Heart left ventricle (tissue), 13 donors: ENCODE data around the gene DPEP1.

Source experiments
- POLR2A ChIP-seq, 2 donors: fragments of 450-650 bp; IDR thresholded peaks; one replicate each; pipeline ENCODE4 v1.6.1; 2017; ENCODE audit warnings: antibody characterized with exemption in 2 of 2, mild to moderate bottlenecking in 2 of 2, moderate library complexity in 2 of 2
- TF ChIP-seq, protein P1 (sequence below), 12 donors: fragments of 200-600 bp; sonication (generic) in 4 of 12; IDR thresholded peaks; one replicate each; pipeline versions ENCODE4 v1.5.0 to v1.8.0; 2018 to 2022; ENCODE audit warnings: antibody characterized with exemption in 12 of 12, mild to moderate bottlenecking in 5 of 12
- donor health status: ischemic (EF 13 %, LVEDD 7.1; RV severe dilation, severe dysfunction).
- donor health status: DM: no; HTN: yes; CAD: no.
- donor health status: DM: no; HTN: no; CAD: no.
- donor health status: ischemic (EF 25% LVEDD 6.9; RV normal size, moderate dysfunction).
- donor health status: ischemic (EF 25% LVEDD 5.7; RV mildly dilated, moderate dysfunction).
- donor health status: ischemic (EF 35%, LVEDD 5.7; RV mildly dilated, moderate dysfunction).
- donor health status: nonischemic (EF 11% LVEDD 7.7; RV severe dilation, severe dysfunction).
- donor health status: DM: yes; HTN: yes; CAD: no.
- donor health status: PGD.
- donor health status: ischemic (EF 29% LVEDD 5.4; RV normal size, mild dysfunction).
- donor health status: nonischemic (EF 23%, LVEDD 6.1; RV moderate dilation, normal function).

DNA sequence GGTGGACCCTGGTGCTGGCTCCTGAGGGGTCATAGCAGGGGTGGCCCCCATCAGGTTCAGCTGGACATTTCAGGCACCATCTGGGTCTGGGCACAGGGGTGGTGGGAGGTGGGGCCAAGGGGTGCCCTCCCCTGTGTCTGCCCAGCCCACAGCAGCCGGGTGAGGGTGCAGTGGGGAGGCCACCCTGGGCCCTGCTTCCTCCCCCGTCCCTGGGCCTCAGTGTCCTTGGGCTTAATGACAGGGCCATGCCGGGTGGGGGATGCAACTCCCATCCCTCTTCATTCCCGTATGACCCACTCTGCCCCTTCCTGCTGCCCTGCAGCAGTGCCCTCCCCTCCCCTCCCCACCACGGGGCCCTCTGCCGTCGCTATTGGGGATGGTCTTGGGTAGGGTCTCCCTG is 27.2 kb upstream of the DPEP1 start:
- TF ChIP-seq, protein P1, sequence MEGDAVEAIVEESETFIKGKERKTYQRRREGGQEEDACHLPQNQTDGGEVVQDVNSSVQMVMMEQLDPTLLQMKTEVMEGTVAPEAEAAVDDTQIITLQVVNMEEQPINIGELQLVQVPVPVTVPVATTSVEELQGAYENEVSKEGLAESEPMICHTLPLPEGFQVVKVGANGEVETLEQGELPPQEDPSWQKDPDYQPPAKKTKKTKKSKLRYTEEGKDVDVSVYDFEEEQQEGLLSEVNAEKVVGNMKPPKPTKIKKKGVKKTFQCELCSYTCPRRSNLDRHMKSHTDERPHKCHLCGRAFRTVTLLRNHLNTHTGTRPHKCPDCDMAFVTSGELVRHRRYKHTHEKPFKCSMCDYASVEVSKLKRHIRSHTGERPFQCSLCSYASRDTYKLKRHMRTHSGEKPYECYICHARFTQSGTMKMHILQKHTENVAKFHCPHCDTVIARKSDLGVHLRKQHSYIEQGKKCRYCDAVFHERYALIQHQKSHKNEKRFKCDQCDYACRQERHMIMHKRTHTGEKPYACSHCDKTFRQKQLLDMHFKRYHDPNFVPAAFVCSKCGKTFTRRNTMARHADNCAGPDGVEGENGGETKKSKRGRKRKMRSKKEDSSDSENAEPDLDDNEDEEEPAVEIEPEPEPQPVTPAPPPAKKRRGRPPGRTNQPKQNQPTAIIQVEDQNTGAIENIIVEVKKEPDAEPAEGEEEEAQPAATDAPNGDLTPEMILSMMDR (IDR thresholded peaks at IDR 0.05), result no peak
- TF ChIP-seq POLR2A (IDR thresholded peaks at IDR 0.05), result no peak
